ENCODE measurements around the gene UGT3A1.
"Not testable (repeated sequence)": the region's sequence is repeated elsewhere in the genome, so short reads cannot be mapped to it uniquely, and the experiment has no call there.

Gene UGT3A1

DNA sequence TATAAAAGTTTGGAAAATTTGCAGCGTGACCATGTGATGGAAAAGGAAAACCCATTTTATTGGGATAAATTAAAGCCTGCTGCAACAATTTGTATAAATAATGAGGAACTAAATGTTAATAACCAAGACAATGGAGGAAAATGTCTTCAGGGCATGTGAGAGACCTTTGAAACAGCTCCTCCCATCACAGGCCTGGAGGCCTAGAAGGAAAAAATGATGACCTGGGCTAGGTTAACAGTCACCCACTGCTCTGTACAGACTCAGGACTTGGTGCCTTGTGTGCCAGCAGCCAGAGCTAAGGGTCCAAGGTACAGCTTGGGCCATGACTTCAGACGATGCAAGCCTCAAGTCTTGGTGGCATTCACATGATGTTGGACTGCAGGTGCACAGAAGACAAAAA, 22.0 kb upstream of the UGT3A1 start:
- peaks cover 25% of the 10 kb centered on the region for H3K9me3 ChIP-seq (ENCODE audit: control insufficient read depth, insufficient read depth, low read length)
- no peaks in the 10 kb centered on the region for H3K36me3 ChIP-seq (ENCODE audit: insufficient read depth, low read length)
- H3K9ac ChIP-seq (ENCODE audit: low read depth, low read length), result no peak overlapping the region
- H3K4me1 ChIP-seq (ENCODE audit: insufficient read depth, low read length), result no peaks in the 10 kb centered on the region

DNA sequence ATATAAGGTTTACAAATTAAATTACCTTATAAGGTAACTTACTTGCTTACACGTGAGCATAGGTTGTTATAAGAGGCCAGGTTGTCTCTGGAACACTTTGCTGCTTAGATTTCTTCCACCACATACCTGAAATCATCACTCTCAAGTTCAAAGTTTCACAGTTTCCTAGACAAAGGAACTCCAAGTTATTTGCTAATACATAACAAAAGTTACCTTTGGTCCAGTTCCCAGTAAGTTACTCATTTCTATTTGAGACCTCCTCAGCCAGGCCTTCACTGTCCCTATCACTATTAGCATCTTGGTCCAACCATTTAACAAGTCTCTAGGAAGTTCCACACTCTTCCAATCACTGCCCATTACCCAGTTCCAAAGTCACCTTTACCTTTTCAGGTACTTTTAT, 18.5 kb upstream of the UGT3A1 start:
- Histone ChIP-seq H3K36me3 (ENCODE audit: insufficient read depth, low read length) (no peaks in the 10 kb centered on the region), H3K4me1 (ENCODE audit: insufficient read depth, low read length) (no peaks in the 10 kb centered on the region), H3K9ac (ENCODE audit: low read depth, low read length) (no peak overlapping the region), H3K9me3 (ENCODE audit: control insufficient read depth, insufficient read depth, low read length) (peaks cover 25% of the 10 kb centered on the region)

DNA sequence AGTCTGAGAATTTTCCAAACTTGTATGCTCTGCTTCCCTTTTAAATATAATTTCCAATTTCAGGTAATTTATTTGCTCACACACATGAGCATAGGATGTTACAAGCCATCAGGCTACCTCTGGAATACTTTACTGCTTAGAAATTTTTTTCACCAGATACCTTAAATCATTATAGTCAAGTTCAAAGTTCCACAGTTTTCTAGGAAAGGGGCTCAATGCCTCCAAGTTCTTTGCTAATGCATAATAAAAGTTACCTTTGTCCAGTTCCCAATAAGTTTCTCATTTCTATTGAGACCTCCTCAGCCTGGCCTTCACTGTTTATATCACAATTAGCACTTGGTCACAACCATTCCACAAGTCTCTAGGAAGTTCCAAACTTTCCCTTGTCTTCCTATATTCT, 16.2 kb upstream of the UGT3A1 start:
- no peaks in the 10 kb centered on the region for H3K36me3 ChIP-seq (ENCODE audit: insufficient read depth, low read length)
- H3K9me3 ChIP-seq (ENCODE audit: control insufficient read depth, insufficient read depth, low read length), result peaks cover 10% of the 10 kb centered on the region
- H3K4me1 ChIP-seq (ENCODE audit: insufficient read depth, low read length), result no peaks in the 10 kb centered on the region
- no peak overlapping the region for H3K9ac ChIP-seq (ENCODE audit: low read depth, low read length)

DNA sequence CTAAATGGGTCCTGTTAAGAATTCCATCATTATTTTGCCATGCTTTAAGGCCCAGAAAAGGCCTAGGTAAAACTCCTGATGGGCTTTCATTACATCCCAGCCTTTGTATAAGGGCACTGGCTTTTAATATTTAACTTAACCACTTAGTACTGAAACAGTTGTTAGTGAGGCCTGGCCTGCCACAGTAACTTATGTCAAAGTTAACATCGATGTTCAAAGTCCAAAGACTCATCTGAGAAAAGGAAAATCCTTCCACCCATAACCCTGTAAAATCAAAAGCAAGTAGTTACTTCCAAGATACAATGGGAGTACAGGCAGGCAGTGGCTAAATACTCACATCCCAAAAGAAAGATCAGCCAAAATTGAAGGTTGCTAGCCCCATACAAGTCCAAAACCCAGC, 15.0 kb upstream of the UGT3A1 start:
- H3K9me3 ChIP-seq (ENCODE audit: control insufficient read depth, insufficient read depth, low read length), result peaks cover 10% of the 10 kb centered on the region

DNA sequence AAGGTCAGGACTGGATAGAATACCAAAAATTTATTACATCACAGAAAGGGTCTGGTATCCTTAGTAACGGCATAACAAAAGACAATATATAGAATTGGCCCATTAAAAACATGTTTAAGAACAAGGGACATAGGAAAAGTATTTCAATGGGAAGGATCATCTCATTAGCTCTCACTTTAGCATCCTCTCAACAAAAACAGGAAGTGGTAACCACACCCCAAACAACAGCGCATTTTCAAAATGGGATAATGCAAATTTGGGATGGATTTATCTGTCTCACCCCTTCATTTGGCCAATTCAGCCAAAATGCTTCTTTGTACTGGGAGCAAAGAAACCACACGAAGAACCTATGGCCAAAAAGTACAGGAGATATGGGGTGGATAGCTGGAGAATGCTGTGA, 9.8 kb upstream of the UGT3A1 start:
- no peak overlapping the region for H3K9ac ChIP-seq (ENCODE audit: low read depth, low read length)
- no peaks in the 10 kb centered on the region for H3K9me3 ChIP-seq (ENCODE audit: control insufficient read depth, insufficient read depth, low read length)
- no peaks in the 10 kb centered on the region for H3K36me3 ChIP-seq (ENCODE audit: insufficient read depth, low read length)
- H3K4me1 ChIP-seq (ENCODE audit: insufficient read depth, low read length), result no peaks in the 10 kb centered on the region

More for the DNA sequence above, 15.0 kb upstream of the UGT3A1 start:
- Histone ChIP-seq H3K4me1 (ENCODE audit: insufficient read depth, low read length) (no peaks in the 10 kb centered on the region), H3K36me3 (ENCODE audit: insufficient read depth, low read length) (no peaks in the 10 kb centered on the region), H3K9ac (ENCODE audit: low read depth, low read length) (no peak overlapping the region)

DNA sequence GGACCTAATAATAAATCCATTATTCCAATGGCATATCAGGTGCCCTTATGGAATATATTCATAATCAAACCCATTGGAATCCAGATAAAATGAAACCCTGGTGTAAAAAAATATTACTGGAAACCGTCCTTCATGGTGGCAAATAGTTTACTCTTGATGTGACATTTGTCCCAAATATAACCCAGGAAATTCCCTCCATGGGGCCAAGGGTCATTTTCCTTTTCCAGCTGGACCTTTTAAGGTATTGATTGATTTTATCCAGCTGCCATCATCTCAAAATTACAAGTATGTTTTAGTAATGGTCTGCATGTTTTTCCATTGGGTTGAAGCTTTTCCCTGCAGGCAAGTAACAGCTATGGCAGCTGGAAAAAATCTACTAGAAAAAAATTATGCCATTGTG, 8.4 kb upstream of the UGT3A1 start:
- Histone ChIP-seq H3K36me3 (ENCODE audit: insufficient read depth, low read length) (no peaks in the 10 kb centered on the region), H3K4me1 (ENCODE audit: insufficient read depth, low read length) (no peaks in the 10 kb centered on the region), H3K9ac (ENCODE audit: low read depth, low read length) (no peak overlapping the region), H3K9me3 (ENCODE audit: control insufficient read depth, insufficient read depth, low read length) (no peaks in the 10 kb centered on the region)

DNA sequence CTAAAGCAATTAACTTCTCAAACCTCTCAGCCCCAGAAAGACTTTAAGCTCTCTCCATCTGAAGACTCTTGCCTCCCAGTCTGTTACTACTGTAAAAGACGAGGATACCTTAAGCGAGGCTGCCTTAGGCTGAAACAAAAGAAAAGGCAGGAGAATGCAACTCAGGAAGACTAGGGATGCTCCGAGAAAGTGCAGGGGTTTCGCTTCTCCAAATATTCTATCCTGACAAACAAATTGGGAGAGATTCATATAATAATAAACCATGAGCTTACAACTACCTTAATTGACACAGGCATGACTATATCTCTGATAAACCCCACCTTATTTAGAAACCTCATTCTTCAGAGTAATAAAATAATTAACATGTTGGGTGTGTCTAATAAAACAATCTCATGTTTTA, 4.9 kb upstream of the UGT3A1 start:
- H3K9me3 ChIP-seq (ENCODE audit: control insufficient read depth, insufficient read depth, low read length), result no peaks in the 10 kb centered on the region
- 0 out of 2 replicates have a peak, but pooled peaks cover 3% of the 10 kb centered on the region for H3K4me1 ChIP-seq (ENCODE audit: insufficient read depth, low read length)
- H3K9ac ChIP-seq (ENCODE audit: low read depth, low read length), result no peak overlapping the region
- no peaks in the 10 kb centered on the region for H3K36me3 ChIP-seq (ENCODE audit: insufficient read depth, low read length)

DNA sequence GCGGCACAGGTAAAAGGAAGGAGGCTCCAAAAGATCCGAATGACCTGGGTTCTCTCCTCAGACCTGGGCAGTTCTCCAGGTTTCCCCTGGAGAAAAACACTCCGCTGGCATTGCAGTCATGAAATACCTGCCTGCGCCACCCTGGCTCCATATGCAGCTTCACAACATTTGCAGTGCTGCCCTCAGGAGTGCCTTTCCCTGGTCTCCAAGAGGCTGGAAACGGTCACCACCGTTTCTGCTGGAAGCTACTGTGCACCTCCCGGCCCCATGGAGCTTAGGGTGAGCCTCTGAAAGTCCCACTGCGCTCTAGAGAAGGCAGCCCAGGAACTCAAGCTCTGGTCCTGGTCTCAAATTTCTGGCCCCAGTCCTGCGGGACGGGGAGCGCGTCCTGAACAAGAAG, 670 bp downstream of the UGT3A1 start:
- no peaks in the 10 kb centered on the region for H3K9me3 ChIP-seq (ENCODE audit: control insufficient read depth, insufficient read depth, low read length)
- H3K4me1 ChIP-seq (ENCODE audit: insufficient read depth, low read length), result 0 out of 2 replicates have a peak, but pooled peaks cover 3% of the 10 kb centered on the region
- H3K36me3 ChIP-seq (ENCODE audit: insufficient read depth, low read length), result no peaks in the 10 kb centered on the region
- peak overlapping the region; percentile 44; the same call in 1 of the 2 replicates for H3K9ac ChIP-seq (ENCODE audit: low read depth, low read length)

DNA sequence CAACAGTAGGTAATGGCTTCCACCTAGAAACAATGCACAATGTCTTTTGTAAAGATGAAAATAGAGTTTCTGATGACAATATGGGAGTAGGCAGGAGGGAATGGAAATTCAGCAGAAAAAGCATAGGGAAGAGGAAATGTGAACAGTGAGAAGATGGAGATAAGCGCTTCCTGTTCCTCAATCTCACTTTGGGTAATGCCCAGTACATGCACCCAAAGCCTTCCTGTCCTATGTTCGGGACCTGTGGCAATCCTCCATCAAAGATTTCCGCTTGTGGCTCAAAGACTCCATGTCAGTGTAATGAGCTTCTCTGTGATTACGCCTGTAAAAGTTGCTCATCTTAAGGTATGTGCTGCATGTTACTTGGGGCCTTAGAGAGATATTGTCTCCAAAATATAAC, 2.7 kb downstream of the UGT3A1 start:
- Histone ChIP-seq H3K9me3 (ENCODE audit: control insufficient read depth, insufficient read depth, low read length) (no peaks in the 10 kb centered on the region), H3K36me3 (ENCODE audit: insufficient read depth, low read length) (no peaks in the 10 kb centered on the region), H3K4me1 (ENCODE audit: insufficient read depth, low read length) (0 out of 2 replicates have a peak, but pooled peaks cover 3% of the 10 kb centered on the region), H3K9ac (ENCODE audit: low read depth, low read length) (no peak overlapping the region)

DNA sequence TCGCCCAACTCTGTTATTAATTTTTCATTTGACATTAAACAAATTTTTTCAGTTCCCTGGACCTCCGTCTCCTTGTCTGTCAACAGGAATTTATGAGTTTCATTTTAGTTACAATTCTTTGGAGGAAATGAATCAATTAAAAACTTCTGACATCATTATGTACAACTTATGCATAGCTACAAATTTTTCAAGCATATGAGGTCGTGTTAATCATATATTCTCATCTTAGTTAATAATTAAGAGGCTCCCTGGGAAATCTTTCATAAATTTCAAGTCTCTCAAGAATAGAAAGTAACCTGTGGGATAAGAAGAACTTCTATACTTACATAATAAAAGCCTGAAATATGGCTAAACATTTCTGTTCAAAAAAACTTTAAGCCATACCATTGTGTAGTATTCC, 3.4 kb downstream of the UGT3A1 start:
- no peaks in the 10 kb centered on the region for H3K9me3 ChIP-seq (ENCODE audit: control insufficient read depth, insufficient read depth, low read length)
- 0 out of 2 replicates have a peak, but pooled peaks cover 3% of the 10 kb centered on the region for H3K4me1 ChIP-seq (ENCODE audit: insufficient read depth, low read length)
- no peaks in the 10 kb centered on the region for H3K36me3 ChIP-seq (ENCODE audit: insufficient read depth, low read length)
- H3K9ac ChIP-seq (ENCODE audit: low read depth, low read length), result no peak overlapping the region

DNA sequence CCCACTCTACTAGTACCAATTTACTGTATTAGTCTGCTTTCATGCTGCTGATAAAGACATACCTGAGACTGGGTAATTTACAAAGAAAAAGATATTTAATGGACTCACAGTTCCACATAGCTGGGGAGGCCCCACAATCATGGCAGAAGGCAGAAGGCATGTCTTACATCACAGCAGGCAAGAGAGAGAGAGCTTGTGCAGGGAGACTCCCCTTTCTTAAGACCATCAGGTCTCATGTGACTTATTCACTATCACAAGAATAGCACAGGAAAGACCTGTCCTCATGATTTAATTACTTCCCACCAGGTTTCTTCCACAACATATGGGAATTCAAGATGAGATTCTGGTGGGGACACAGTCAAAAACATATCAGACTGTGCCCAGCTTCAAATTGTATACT, 11.5 kb downstream of the UGT3A1 start:
- no peaks in the 10 kb centered on the region for H3K9me3 ChIP-seq (ENCODE audit: control insufficient read depth, insufficient read depth, low read length)
- no peak overlapping the region for H3K9ac ChIP-seq (ENCODE audit: low read depth, low read length)
- no peaks in the 10 kb centered on the region for H3K4me1 ChIP-seq (ENCODE audit: insufficient read depth, low read length)
- no peaks in the 10 kb centered on the region for H3K36me3 ChIP-seq (ENCODE audit: insufficient read depth, low read length)

DNA sequence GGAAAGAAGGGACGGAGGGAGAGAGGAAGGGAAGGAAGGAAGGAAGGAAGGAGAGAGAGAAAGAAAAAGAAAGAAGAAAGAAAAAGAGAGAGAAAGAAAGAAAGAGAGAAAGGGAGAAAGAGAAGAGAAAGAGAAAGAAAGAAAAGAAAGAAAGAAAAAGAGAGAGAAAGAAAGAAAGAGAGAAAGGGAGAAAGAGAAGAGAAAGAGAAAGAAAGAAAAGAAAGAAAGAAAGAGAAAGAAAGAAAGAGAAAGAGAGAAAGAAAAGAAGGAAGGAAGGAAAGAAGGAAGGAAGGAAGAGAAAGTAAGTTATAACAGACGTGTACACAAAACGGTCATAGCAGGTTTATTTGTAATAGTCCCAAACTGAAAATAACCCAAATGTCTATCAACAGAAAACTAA, 14.3 kb downstream of the UGT3A1 start:
- not testable (repeated sequence) for H3K4me1 ChIP-seq (ENCODE audit: insufficient read depth, low read length); H3K36me3 ChIP-seq (ENCODE audit: insufficient read depth, low read length); H3K9me3 ChIP-seq (ENCODE audit: control insufficient read depth, insufficient read depth, low read length); H3K9ac ChIP-seq (ENCODE audit: low read depth, low read length)

DNA sequence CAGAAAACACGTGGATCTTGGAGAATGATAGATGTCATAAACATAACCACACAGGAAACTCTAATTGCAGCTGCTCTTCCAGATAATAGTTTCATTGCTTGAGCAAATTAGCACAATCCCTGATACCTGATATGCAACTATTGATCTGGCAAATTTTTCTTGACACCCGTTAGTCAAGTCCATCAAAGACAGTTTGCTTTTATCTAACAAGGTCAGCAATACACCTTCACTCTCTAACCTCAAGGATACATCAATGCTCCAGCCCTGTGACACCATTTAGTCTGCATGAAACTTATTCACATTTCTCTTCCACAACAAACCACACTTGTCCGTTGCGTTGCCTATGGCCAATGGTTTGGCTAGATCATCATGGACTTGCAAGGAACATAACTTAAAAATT, 16.6 kb downstream of the UGT3A1 start:
- Histone ChIP-seq H3K4me1 (ENCODE audit: insufficient read depth, low read length) (no peaks in the 10 kb centered on the region), H3K36me3 (ENCODE audit: insufficient read depth, low read length) (no peaks in the 10 kb centered on the region)

DNA sequence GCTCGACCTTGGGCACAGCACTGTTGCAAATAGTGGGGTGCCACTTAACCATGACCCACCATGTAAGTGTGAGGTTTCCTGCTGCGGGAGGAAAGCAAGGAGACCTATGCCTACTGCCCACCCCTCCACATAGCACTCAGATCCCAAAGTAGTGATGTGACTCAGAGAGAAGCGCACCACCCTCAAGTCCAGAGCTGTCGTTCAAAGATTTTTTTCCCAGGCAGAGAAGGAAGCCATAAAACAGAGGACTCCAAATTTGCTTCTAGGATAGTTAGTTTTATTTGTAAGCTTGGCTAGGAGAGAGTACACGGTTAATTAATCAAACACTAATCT, 19.3 kb downstream of the UGT3A1 start:
- Histone ChIP-seq H3K4me1 (ENCODE audit: insufficient read depth, low read length) (no peaks in the 10 kb centered on the region), H3K9me3 (ENCODE audit: control insufficient read depth, insufficient read depth, low read length) (0 out of 2 replicates have a peak, but pooled peaks cover 3% of the 10 kb centered on the region), H3K9ac (ENCODE audit: low read depth, low read length) (no peak overlapping the region), H3K36me3 (ENCODE audit: insufficient read depth, low read length) (no peaks in the 10 kb centered on the region)

More for the DNA sequence above, 16.6 kb downstream of the UGT3A1 start:
- no peaks in the 10 kb centered on the region for H3K9me3 ChIP-seq (ENCODE audit: control insufficient read depth, insufficient read depth, low read length)
- no peak overlapping the region for H3K9ac ChIP-seq (ENCODE audit: low read depth, low read length)

DNA sequence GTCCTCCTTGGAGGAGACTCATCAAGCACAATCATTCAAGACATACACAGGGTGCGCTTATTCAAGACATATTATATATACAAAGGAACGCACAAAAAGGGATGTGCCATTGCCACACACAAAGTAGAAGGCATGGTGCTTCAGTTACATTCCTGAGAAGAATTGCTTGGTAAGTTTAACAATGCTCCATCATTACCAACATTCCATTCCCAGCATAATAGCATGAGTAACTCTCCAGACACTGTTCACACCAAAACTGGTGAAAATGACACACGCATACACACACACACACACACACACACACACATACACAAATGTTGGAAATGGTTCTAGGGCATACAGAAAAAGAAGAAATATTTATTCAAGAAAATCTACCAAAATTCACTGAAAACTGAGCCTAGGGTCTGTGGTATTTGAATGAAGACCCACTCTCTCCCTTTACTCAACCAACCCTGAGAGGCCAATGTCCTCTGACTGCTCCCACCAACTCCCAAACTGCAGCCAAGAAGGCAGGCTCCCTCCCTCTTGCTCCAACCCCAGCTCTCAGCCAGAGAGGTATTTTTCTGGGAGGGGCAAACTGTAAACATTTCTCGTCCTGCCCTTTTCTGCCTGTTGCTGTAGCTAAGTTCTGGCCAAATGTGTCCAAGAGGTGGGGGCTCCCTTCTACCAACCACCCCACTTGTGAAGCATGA, 19.9 kb downstream of the UGT3A1 start:
- Histone ChIP-seq H3K9me3 (ENCODE audit: control insufficient read depth, insufficient read depth, low read length) (0 out of 2 replicates have a peak, but pooled peaks cover 3% of the 10 kb centered on the region), H3K36me3 (ENCODE audit: insufficient read depth, low read length) (no peaks in the 10 kb centered on the region), H3K9ac (ENCODE audit: low read depth, low read length) (no peak overlapping the region), H3K4me1 (ENCODE audit: insufficient read depth, low read length) (no peaks in the 10 kb centered on the region)

Data from ES-I3 (cell line).